K562 (cell line): ENCODE results near the gene KIF26A. TPM values are rescaled to one million over a fixed set of nuclear protein-coding genes. Genes with fewer than 3 reads are reported as not detected.

Source experiments
- ATAC-seq: fragments of 200-7000 bp; cut with Tn5 transposase; 3 replicates; pipeline ENCODE4 v1.9.1; 2020; ENCODE audit warnings: moderate library complexity
- BruUV-seq: library from RNA; stranded (reverse); fragments of 400-500 nt; replicated peaks from 2 replicates; lab custom pipeline; 2021; lab: Mats Ljungman, UMichigan
- CTCF ChIA-PET: fragments of 300-600 bp; formaldehyde crosslinking; extraction: SDS; loops from one replicate; lab custom pipeline; 2021; ENCODE audit warnings: low intra/inter-chr PET ratio; lab: Yijun Ruan, JAX
- POLR2A ChIA-PET: fragments of 300-600, 350-650 bp; sonication (Branson Sonifier 250); formaldehyde crosslinking; extraction: SDS; loops from one replicate; lab custom pipeline; 2021; ENCODE audit warnings: antibody characterized with exemption, inconsistent platforms; lab: Yijun Ruan, JAX
- DNase-seq, 4 experiments: peaks; one replicate each; pipeline versions ENCODE4 v3.0.0 to v3.0.0-alpha.2; 2011 to 2018; ENCODE audit warnings: low spot score in 3 of 4, mixed read lengths in 3 of 4; ENCODE audit errors: extremely low read depth in 1 of 4
- FAIRE-seq: peaks from 2 replicates; lab custom pipeline; 2011; peaks lifted over from hg19 to GRCh38; lab: Jason Lieb, UNC
- H2AFZ ChIP-seq: 2 replicates; pipeline ENCODE4 v1.6.0; 2011; ENCODE audit warnings: low read depth, low read length, control low read depth, inconsistent platforms
- H3K27ac ChIP-seq: fragments of 200-600 bp; 3 replicates; pipeline ENCODE4 v1.8.0; 2011; ENCODE audit warnings: low read depth, mild to moderate bottlenecking, control low read depth, inconsistent platforms, low read length, moderate library complexity, mixed read lengths; ENCODE audit errors: extremely low read depth
- H3K27me3 ChIP-seq, 2 experiments: fragments of 300-600 bp in 1 of 2; 2 replicates in 1 of 2; 3 replicates in 1 of 2; pipeline versions ENCODE4 v1.6.0 to v1.8.0; 2011; ENCODE audit warnings: inconsistent platforms in 2 of 2, low read length in 2 of 2, mild to moderate bottlenecking in 1 of 2, mixed read lengths in 1 of 2, moderate library complexity in 1 of 2; ENCODE audit not compliant: control insufficient read depth in 2 of 2, insufficient read depth in 2 of 2
- H3K36me3 ChIP-seq: fragments of 300-600 bp; 3 replicates; pipeline ENCODE4 v1.8.0; 2011; ENCODE audit warnings: mild to moderate bottlenecking, low read length, inconsistent platforms; ENCODE audit not compliant: control insufficient read depth, insufficient read depth
- H3K4me1 ChIP-seq, 2 experiments: fragments of 200-600 bp in 1 of 2; replicated peaks in 1 of 2; 2 replicates in 1 of 2; 3 replicates in 1 of 2; pipeline versions ENCODE4 v1.5.1 to v1.8.0; 2011; ENCODE audit warnings: inconsistent platforms in 2 of 2, low read length in 2 of 2, mild to moderate bottlenecking in 1 of 2, mixed read lengths in 1 of 2, moderate library complexity in 1 of 2; ENCODE audit not compliant: control insufficient read depth in 2 of 2, insufficient read depth in 2 of 2
- H3K4me2 ChIP-seq: 2 replicates; pipeline ENCODE4 v1.6.1; 2011; ENCODE audit warnings: low read length, control low read depth, inconsistent platforms, mixed read lengths; ENCODE audit not compliant: insufficient read depth
- H3K4me3 ChIP-seq: fragments of 200-600 bp; sonication (generic), shearing (Covaris generic); 2 replicates; pipeline ENCODE4 v1.5.1; 2016; ENCODE audit warnings: control low read depth, inconsistent platforms
- H3K79me2 ChIP-seq: fragments of 200-600 bp; 3 replicates; pipeline ENCODE4 v1.8.0; 2011; ENCODE audit warnings: low read length, inconsistent platforms; ENCODE audit not compliant: control insufficient read depth, insufficient read depth
- H3K9ac ChIP-seq, 2 experiments: 2 replicates each; pipeline versions ENCODE4 v1.6.0 to v1.6.1; 2011; ENCODE audit warnings: low read depth in 2 of 2, low read length in 2 of 2, control low read depth in 1 of 2, inconsistent platforms in 1 of 2, mild to moderate bottlenecking in 1 of 2, mixed read lengths in 1 of 2; ENCODE audit not compliant: insufficient read depth in 1 of 2
- H3K9me1 ChIP-seq: one replicate; pipeline ENCODE4 v1.6.0; 2011; ENCODE audit warnings: inconsistent platforms, mild to moderate bottlenecking, low read length, moderate library complexity; ENCODE audit not compliant: control insufficient read depth, insufficient read depth
- H3K9me3 ChIP-seq: replicated peaks from 2 replicates; pipeline ENCODE4 v1.5.1; 2011; ENCODE audit warnings: low read depth, low read length, inconsistent platforms; ENCODE audit not compliant: control insufficient read depth, insufficient read depth
- H4K20me1 ChIP-seq: replicated peaks from 2 replicates; pipeline ENCODE4 v1.6.1; 2011; ENCODE audit warnings: low read length, inconsistent platforms, mixed read lengths; ENCODE audit not compliant: control insufficient read depth, insufficient read depth
- CHCHD3 ChIP-seq: fragments of 250-450 bp; sonication (Bioruptor Pico); IDR thresholded peaks from 2 replicates; pipeline ENCODE4 v2.1.2; 2022; ENCODE audit warnings: mild to moderate bottlenecking
- CHD1 ChIP-seq: fragments of 200-600 bp; sonication (generic); IDR thresholded peaks from one replicate; pipeline ENCODE4 v1.6.1; 2012; ENCODE audit warnings: mild to moderate bottlenecking, moderate library complexity, low read length, inconsistent platforms
- COPS2 ChIP-seq: fragments of 450-650 bp; conservative IDR thresholded peaks from 2 replicates; pipeline ENCODE4 v1.6.1; 2016; ENCODE audit warnings: mild to moderate bottlenecking, moderate library complexity
- GATAD2A ChIP-seq: fragments of 450-650 bp; IDR thresholded peaks from 2 replicates; pipeline ENCODE4 v1.6.1; 2017
- KDM5B ChIP-seq: fragments of 200-600 bp; sonication (generic); IDR thresholded peaks from 2 replicates; pipeline ENCODE4 v1.6.1; 2012; ENCODE audit warnings: low read depth, mild to moderate bottlenecking, moderate library complexity, low read length, control low read depth, inconsistent platforms; ENCODE audit not compliant: insufficient replicate concordance
- MCM7 ChIP-seq, 2 experiments: fragments of 450-650 bp; IDR thresholded peaks; 2 replicates each; pipeline ENCODE4 v1.6.1; 2016 to 2018
- PHB ChIP-seq: fragments of 250-450 bp; sonication (Bioruptor Pico); IDR thresholded peaks from 2 replicates; pipeline ENCODE4 v1.5.0; 2021
- POLR2B ChIP-seq: fragments of 450-650 bp; IDR thresholded peaks from 2 replicates; pipeline ENCODE4 v1.6.1; 2018; ENCODE audit warnings: low read depth; ENCODE audit not compliant: partially characterized antibody
- THRA ChIP-seq: fragments of 450-650 bp; IDR thresholded peaks from 2 replicates; pipeline ENCODE4 v1.6.1; 2017; ENCODE audit warnings: mild to moderate bottlenecking, moderate library complexity
- ZBTB1 ChIP-seq: sonication (generic); formaldehyde crosslinking; IDR thresholded peaks from 2 replicates; pipeline ENCODE4 v1.8.1; 2023; ENCODE audit warnings: missing genetic modification reagents, low read depth, mild to moderate bottlenecking, borderline replicate concordance
- ZKSCAN3 ChIP-seq: fragments of 250-450 bp; sonication (Bioruptor Pico); IDR thresholded peaks from 2 replicates; pipeline ENCODE4 v1.4.0; 2020
- ZNF133 ChIP-seq: fragments of 250-450 bp; sonication (Bioruptor Pico); IDR thresholded peaks from 2 replicates; pipeline ENCODE4 v1.4.0; 2020; ENCODE audit warnings: mild to moderate bottlenecking
- ZNF398 ChIP-seq: fragments of 250-450 bp; sonication (Bioruptor Pico); IDR thresholded peaks from 2 replicates; pipeline ENCODE4 v1.8.0; 2021; ENCODE audit warnings: moderate library complexity, mild to moderate bottlenecking, inconsistent platforms
- ZNF696 ChIP-seq: fragments of 250-450 bp; sonication (Bioruptor Pico); conservative IDR thresholded peaks from 2 replicates; pipeline ENCODE4 v1.4.0; 2020; ENCODE audit warnings: mild to moderate bottlenecking, moderate library complexity
- ZNF764 ChIP-seq: fragments of 250-450 bp; sonication (Bioruptor Pico); IDR thresholded peaks from 2 replicates; pipeline ENCODE4 v1.4.0; 2020; ENCODE audit warnings: low read depth, mild to moderate bottlenecking, moderate library complexity
- WGBS: fragments of 100-300 bp; shearing (Covaris generic); methylation state at CpG from one replicate; pipeline ENCODE4 v1.1.6; 2016; ENCODE audit warnings: low coverage, mixed read lengths; ENCODE audit not compliant: insufficient coverage; ENCODE audit errors: missing lambda C conversion rate; 5-methylcytosine and 5-hydroxymethylcytosine counted together
- in situ Hi-C: fragments of 300-500 bp; cut with MboI; formaldehyde crosslinking; loops from 4 replicates; pipeline ENCODE4 v1.15.0; 2018; ENCODE audit warnings: inconsistent platforms, mixed read lengths
- intact Hi-C: fragments of 100-400 bp; cut with micrococcal nuclease; formaldehyde crosslinking; loops from 2 replicates; pipeline ENCODE4 v1.14.2; 2022
- polyA plus RNA-seq, 8 experiments: library from polyadenylated mRNA; depleted of rRNA in 4 of 8; stranded (reverse) in 5 of 8; unstranded in 3 of 8; fragments of >200 nt; fragmentation: Nextera tagmentation in 2 of 8; fragmentation: Illumina TruSeq in 1 of 8; extraction: Ambion mirVana in 2 of 8; extraction: Trizol in 1 of 8; gene quantifications; 2 replicates each; pipeline versions ENCODE4 v1.2.1 to v1.2.3, GENCODE V29; 2011 to 2014; ENCODE audit warnings: inconsistent platforms in 1 of 8, missing spikeins in 1 of 8
- total RNA-seq, 7 experiments: library from RNA; depleted of rRNA in 6 of 7; stranded (reverse); fragments of >200 nt in 6 of 7; fragmentation: Illumina TruSeq in 2 of 7; extraction: Trizol in 2 of 7; gene quantifications; 2 replicates each; pipeline versions ENCODE4 v1.2.1 to v1.2.3, GENCODE V29; 2011 to 2021; ENCODE audit warnings: low replicate concordance in 1 of 7
- TF ChIP-seq, protein P1 (sequence below): sonication (generic); formaldehyde crosslinking; IDR thresholded peaks from 2 replicates; pipeline ENCODE4 v1.8.1; 2023; ENCODE audit warnings: mild to moderate bottlenecking, missing genetic modification reagents
- TF ChIP-seq, protein P2 (sequence below): fragments of 450-650 bp; IDR thresholded peaks from one replicate; pipeline ENCODE4 v1.6.1; 2018; ENCODE audit warnings: mild to moderate bottlenecking, moderate library complexity; ENCODE audit not compliant: partially characterized antibody
- TF ChIP-seq, protein P3 (sequence below): fragments of 250-450 bp; sonication (Bioruptor Pico); IDR thresholded peaks from 2 replicates; pipeline ENCODE4 v1.8.0; 2021; ENCODE audit warnings: borderline replicate concordance, mild to moderate bottlenecking, moderate library complexity; ENCODE audit not compliant: poor library complexity, severe bottlenecking

KIF26A gene
- total and polyA plus RNA-seq, 9 of the 15 experiments (the other 6 are each of a cell fraction or from before 2014, with no cell fraction given): 0.04 TPM; not detected in 8

- TF ChIP-seq, protein P1, sequence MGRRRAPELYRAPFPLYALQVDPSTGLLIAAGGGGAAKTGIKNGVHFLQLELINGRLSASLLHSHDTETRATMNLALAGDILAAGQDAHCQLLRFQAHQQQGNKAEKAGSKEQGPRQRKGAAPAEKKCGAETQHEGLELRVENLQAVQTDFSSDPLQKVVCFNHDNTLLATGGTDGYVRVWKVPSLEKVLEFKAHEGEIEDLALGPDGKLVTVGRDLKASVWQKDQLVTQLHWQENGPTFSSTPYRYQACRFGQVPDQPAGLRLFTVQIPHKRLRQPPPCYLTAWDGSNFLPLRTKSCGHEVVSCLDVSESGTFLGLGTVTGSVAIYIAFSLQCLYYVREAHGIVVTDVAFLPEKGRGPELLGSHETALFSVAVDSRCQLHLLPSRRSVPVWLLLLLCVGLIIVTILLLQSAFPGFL (CRISPR knock-in tag): no peak
- no peak for TF ChIP-seq CHCHD3 (CRISPR knock-in tag)
- TF ChIP-seq THRA: no peak
- TF ChIP-seq ZNF133: no peak
- no peak for TF ChIP-seq KDM5B
Measured at GRCh38 chr14:104123879-104124278, 14.5 kb upstream of the KIF26A start (continued).

DNA sequence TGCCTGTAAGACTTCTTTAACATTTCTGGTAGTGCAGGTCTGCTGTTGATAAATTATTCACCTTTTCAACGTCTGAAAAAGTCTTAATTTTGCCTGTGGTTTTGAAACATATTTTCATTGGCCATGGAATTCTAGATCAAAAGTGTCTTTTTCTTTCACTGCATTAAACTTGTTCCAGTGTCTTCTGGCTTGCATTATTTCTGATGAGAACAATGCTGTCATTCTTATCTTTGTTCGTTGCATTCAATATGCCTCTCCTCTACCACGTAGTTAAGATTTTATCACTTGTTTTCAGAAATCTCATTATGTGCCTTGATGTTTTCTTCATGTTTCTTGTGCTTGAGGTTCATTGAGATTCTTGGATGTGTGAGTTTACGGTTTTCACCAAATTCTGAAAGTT lies 13.4 kb upstream of the KIF26A start:
- in situ Hi-C loops (no loop called here), intact Hi-C loops (no loop called here)
- Histone ChIP-seq H3K9ac (no peak overlapping the region), H3K27me3 (no peaks in the 10 kb centered on the region), H3K79me2 (no peaks in the 10 kb centered on the region), H3K36me3 (no peaks in the 10 kb centered on the region), H3K9me3 (no peaks in the 10 kb centered on the region), H2AFZ (no peak overlapping the region), H3K9me1 (no peaks in the 10 kb centered on the region), H4K20me1 (no peaks in the 10 kb centered on the region), H3K4me2 (no peak overlapping the region), H3K27ac (no peak overlapping the region), H3K4me1 (no peaks in the 10 kb centered on the region), H3K4me3 (no peak overlapping the region)
- BruUV-seq: no TSS peak
- FAIRE-seq: no peak
- ATAC-seq: no peak
- no peak for DNase-seq
- ChIA-PET CTCF (no interaction called here), POLR2A (no interaction called here)
- 0% methylated on average over 4 of the region's 4 CpGs for WGBS
- TF ChIP-seq PHB (no peak), ZKSCAN3 (CRISPR knock-in tag) (no peak), ZNF764 (CRISPR knock-in tag) (no peak), COPS2 (no peak), POLR2B (no peak), ZBTB1 (CRISPR knock-in tag) (no peak), ZNF398 (no peak), MCM7 (IDR thresholded peaks at IDR 0.05) (no peak), ZNF696 (CRISPR knock-in tag) (no peak), CHD1 (no peak), GATAD2A (no peak)
- TF ChIP-seq, protein P2, sequence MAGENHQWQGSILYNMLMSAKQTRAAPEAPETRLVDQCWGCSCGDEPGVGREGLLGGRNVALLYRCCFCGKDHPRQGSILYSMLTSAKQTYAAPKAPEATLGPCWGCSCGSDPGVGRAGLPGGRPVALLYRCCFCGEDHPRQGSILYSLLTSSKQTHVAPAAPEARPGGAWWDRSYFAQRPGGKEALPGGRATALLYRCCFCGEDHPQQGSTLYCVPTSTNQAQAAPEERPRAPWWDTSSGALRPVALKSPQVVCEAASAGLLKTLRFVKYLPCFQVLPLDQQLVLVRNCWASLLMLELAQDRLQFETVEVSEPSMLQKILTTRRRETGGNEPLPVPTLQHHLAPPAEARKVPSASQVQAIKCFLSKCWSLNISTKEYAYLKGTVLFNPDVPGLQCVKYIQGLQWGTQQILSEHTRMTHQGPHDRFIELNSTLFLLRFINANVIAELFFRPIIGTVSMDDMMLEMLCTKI: no peak
- TF ChIP-seq, protein P3, sequence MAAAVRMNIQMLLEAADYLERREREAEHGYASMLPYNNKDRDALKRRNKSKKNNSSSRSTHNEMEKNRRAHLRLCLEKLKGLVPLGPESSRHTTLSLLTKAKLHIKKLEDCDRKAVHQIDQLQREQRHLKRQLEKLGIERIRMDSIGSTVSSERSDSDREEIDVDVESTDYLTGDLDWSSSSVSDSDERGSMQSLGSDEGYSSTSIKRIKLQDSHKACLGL (CRISPR knock-in tag): no peak
